Keratinocyte (primary cell): ENCODE measurements around the gene FAM219A. TPM values are rescaled to one million over a fixed set of nuclear protein-coding genes. Genes with fewer than 3 reads are reported as not detected.

Experiments
- DNase-seq: peaks from one replicate; pipeline ENCODE4 v3.0.0-alpha.2; 2011; ENCODE audit warnings: low read depth, missing footprints, low spot score
- FAIRE-seq: peaks from 2 replicates; lab custom pipeline; 2011; peaks lifted over from hg19 to GRCh38; lab: Jason Lieb, UNC
- H2AFZ ChIP-seq: 2 replicates; pipeline ENCODE4 v1.6.0; 2012; ENCODE audit warnings: low read length, control low read depth, inconsistent platforms; ENCODE audit not compliant: control insufficient read depth
- H3K27ac ChIP-seq: 2 replicates; pipeline ENCODE4 v1.5.1; 2011; ENCODE audit warnings: low read length; ENCODE audit not compliant: control insufficient read depth, insufficient read depth
- H3K27me3 ChIP-seq: 3 replicates; pipeline ENCODE4 v1.6.0; 2011; ENCODE audit warnings: low read length; ENCODE audit not compliant: control insufficient read depth, insufficient read depth; ENCODE audit errors: extremely low read depth
- H3K36me3 ChIP-seq, 2 experiments: 2 replicates in 1 of 2; 3 replicates in 1 of 2; pipeline ENCODE4 v1.5.1; 2011; ENCODE audit warnings: low read length in 2 of 2, mild to moderate bottlenecking in 1 of 2; ENCODE audit not compliant: control insufficient read depth in 2 of 2, insufficient read depth in 2 of 2; ENCODE audit errors: extremely low read depth in 1 of 2
- H3K4me1 ChIP-seq: 3 replicates; pipeline ENCODE4 v1.5.1; 2011; ENCODE audit warnings: low read length; ENCODE audit not compliant: control insufficient read depth, insufficient read depth; ENCODE audit errors: extremely low read depth
- H3K4me2 ChIP-seq: 3 replicates; pipeline ENCODE4 v1.6.0; 2011; ENCODE audit warnings: low read depth, low read length; ENCODE audit not compliant: control insufficient read depth, insufficient read depth; ENCODE audit errors: extremely low read depth
- H3K4me3 ChIP-seq, 3 experiments: fragments of 200-600 bp in 1 of 3; sonication (generic) in 1 of 3; 2 replicates in 2 of 3; 3 replicates in 1 of 3; pipeline ENCODE4 v1.5.1; 2011 to 2016; ENCODE audit warnings: low read length in 3 of 3, mild to moderate bottlenecking in 3 of 3, control low read depth in 2 of 3, inconsistent platforms in 1 of 3, low read depth in 1 of 3, mixed read lengths in 1 of 3, mixed run types in 1 of 3, moderate library complexity in 1 of 3; ENCODE audit not compliant: control insufficient read depth in 2 of 3, insufficient read depth in 2 of 3; ENCODE audit errors: extremely low read depth in 1 of 3
- H3K79me2 ChIP-seq: 2 replicates; pipeline ENCODE4 v1.6.0; 2012; ENCODE audit warnings: low read length; ENCODE audit not compliant: control insufficient read depth, insufficient read depth
- H3K9ac ChIP-seq: 3 replicates; pipeline ENCODE4 v1.6.0; 2011; ENCODE audit warnings: low read length; ENCODE audit not compliant: control insufficient read depth, insufficient read depth; ENCODE audit errors: extremely low read depth
- H3K9me1 ChIP-seq: 3 replicates; pipeline ENCODE4 v1.6.0; 2011; ENCODE audit warnings: low read length; ENCODE audit not compliant: control insufficient read depth, insufficient read depth; ENCODE audit errors: extremely low read depth
- H3K9me3 ChIP-seq: 2 replicates; pipeline ENCODE4 v1.5.1; 2012; ENCODE audit warnings: low read depth, low read length; ENCODE audit not compliant: control insufficient read depth
- H4K20me1 ChIP-seq: 3 replicates; pipeline ENCODE4 v1.6.0; 2011; ENCODE audit warnings: low read length; ENCODE audit not compliant: control insufficient read depth, insufficient read depth; ENCODE audit errors: extremely low read depth
- EZH2 ChIP-seq: IDR thresholded peaks from one replicate; pipeline ENCODE4 v1.6.1; 2012; ENCODE audit warnings: inconsistent platforms, mild to moderate bottlenecking, low read length, moderate library complexity
- dilution Hi-C: fragments of 300-500 bp; cut with MboI; formaldehyde crosslinking; loops from one replicate; pipeline ENCODE4 v1.7.0; 2020; ENCODE audit warnings: low sequenced_read_pairs; ENCODE audit not compliant: extremely low pct_ligation_motif_present
- polyA plus RNA-seq, 5 experiments: library from polyadenylated mRNA; depleted of rRNA in 3 of 5; stranded (reverse) in 3 of 5; stranded (forward) in 1 of 5; unstranded in 1 of 5; fragments of >200 nt; gene quantifications; 1 replicate in 1 of 5; 2 replicates in 3 of 5; 3 replicates in 1 of 5; pipeline versions ENCODE4 v1.2.1 to v1.2.3, GENCODE V29; 2011 to 2012; ENCODE audit warnings: missing spikeins in 2 of 5, low read depth in 1 of 5, low replicate concordance in 1 of 5
- TF ChIP-seq, protein P1 (sequence below), 3 experiments: IDR thresholded peaks in 1 of 3; conservative IDR thresholded peaks in 1 of 3; optimal IDR thresholded peaks in 1 of 3; 2 replicates in 2 of 3; 3 replicates in 1 of 3; pipeline versions ENCODE3 to v1.5.1; 2011; ENCODE audit warnings: low read length in 3 of 3, mild to moderate bottlenecking in 3 of 3, moderate library complexity in 2 of 3, control low read depth in 1 of 3, inconsistent platforms in 1 of 3; ENCODE audit not compliant: insufficient read depth in 2 of 3; ENCODE audit errors: extremely low read depth in 1 of 3

The FAM219A gene
- polyA plus RNA-seq, 1 donor (not counting 4 experiments of a cell fraction or from before 2014, with no cell fraction given): 8.9 TPM

DNA sequence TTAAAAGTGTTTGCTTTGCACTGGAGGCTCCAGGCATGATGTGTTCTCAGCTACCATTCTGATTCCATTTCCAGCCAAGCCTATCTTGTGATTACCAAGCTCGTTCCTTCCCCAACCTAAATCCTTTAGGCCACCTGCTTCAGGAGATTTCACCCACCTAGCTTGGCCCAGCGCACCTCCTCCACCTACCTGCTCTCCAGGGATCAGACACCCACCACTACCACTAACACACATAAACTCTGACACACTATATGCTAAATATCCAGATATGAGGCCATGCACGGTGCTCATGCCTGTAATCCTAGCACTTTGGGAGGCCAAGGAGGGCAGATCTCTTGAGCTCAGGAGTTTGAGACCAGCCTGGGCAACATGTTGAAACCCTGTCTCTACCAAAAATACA is 84.0 kb downstream of the FAM219A start:
- Histone ChIP-seq H3K4me3 (no peak overlapping the region), H3K9me3 (peaks cover 7% of the 10 kb centered on the region), H3K27ac (no peak overlapping the region), H3K79me2 (no peaks in the 10 kb centered on the region), H4K20me1 (peaks cover 7% of the 10 kb centered on the region), H3K9me1 (no peaks in the 10 kb centered on the region), H3K4me1 (peaks cover 32% of the 10 kb centered on the region), H3K9ac (no peak overlapping the region), H3K27me3 (peaks cover 14% of the 10 kb centered on the region), H3K36me3 (peaks cover 5 to 16% of the 10 kb centered on the region in 2 experiments), H2AFZ (no peak overlapping the region), H3K4me2 (no peak overlapping the region)
- dilution Hi-C loops: no loop called here
- DNase-seq (no peak), FAIRE-seq (no peak)
- TF ChIP-seq, protein P1, sequence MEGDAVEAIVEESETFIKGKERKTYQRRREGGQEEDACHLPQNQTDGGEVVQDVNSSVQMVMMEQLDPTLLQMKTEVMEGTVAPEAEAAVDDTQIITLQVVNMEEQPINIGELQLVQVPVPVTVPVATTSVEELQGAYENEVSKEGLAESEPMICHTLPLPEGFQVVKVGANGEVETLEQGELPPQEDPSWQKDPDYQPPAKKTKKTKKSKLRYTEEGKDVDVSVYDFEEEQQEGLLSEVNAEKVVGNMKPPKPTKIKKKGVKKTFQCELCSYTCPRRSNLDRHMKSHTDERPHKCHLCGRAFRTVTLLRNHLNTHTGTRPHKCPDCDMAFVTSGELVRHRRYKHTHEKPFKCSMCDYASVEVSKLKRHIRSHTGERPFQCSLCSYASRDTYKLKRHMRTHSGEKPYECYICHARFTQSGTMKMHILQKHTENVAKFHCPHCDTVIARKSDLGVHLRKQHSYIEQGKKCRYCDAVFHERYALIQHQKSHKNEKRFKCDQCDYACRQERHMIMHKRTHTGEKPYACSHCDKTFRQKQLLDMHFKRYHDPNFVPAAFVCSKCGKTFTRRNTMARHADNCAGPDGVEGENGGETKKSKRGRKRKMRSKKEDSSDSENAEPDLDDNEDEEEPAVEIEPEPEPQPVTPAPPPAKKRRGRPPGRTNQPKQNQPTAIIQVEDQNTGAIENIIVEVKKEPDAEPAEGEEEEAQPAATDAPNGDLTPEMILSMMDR (optimal IDR thresholded peaks at IDR 0.05 in 1 of 3, IDR thresholded peaks at IDR 0.05 in 1 of 3, conservative IDR thresholded peaks at IDR 0.05 in 1 of 3; ENCODE audit: extremely low read depth in 1 of 3, insufficient read depth in 2 of 3, low read length in 3 of 3): no peak
- no peak for TF ChIP-seq EZH2

DNA sequence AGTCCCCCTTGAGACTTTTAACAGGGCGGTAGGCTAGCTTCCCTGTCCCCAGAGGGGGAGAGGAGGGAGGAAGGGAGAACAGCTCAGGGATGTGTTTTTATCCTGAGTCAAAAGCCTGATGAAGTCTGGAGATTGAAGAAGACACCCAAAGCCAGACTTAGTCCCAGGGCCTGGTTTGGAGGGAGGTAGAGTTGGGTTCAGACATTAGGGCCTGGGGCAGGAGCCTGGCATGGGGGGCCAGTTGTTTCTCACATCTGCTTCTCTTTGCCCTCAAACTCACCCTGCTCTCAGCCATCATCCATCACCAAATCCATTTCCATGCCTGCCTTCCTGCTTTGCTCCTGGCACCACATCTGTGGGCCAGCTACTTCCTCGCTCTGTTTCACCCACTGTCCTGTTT is 84.6 kb downstream of the FAM219A start:
- H3K36me3 ChIP-seq: peaks cover 5 to 16% of the 10 kb centered on the region in 2 experiments
- H4K20me1 ChIP-seq: peaks cover 7% of the 10 kb centered on the region
- TF ChIP-seq EZH2: no peak
- TF ChIP-seq, protein P1 (optimal IDR thresholded peaks at IDR 0.05 in 1 of 3, IDR thresholded peaks at IDR 0.05 in 1 of 3, conservative IDR thresholded peaks at IDR 0.05 in 1 of 3; ENCODE audit: extremely low read depth in 1 of 3, insufficient read depth in 2 of 3, low read length in 3 of 3): no peak
- H3K79me2 ChIP-seq: no peaks in the 10 kb centered on the region
- no peak overlapping the region for H2AFZ ChIP-seq
- no peak overlapping the region for H3K9ac ChIP-seq
- H3K27me3 ChIP-seq: peaks cover 14% of the 10 kb centered on the region
- no peak overlapping the region for H3K27ac ChIP-seq
- H3K4me1 ChIP-seq: peaks cover 29% of the 10 kb centered on the region
- dilution Hi-C loops: no loop called here
- peaks cover 7% of the 10 kb centered on the region for H3K9me3 ChIP-seq
- no peak overlapping the region for H3K4me3 ChIP-seq
- DNase-seq: no peak
- no peak for FAIRE-seq
- no peak overlapping the region for H3K4me2 ChIP-seq
- no peaks in the 10 kb centered on the region for H3K9me1 ChIP-seq
